Stimulated activated naive CD8-positive, alpha-beta T cell treated with anti-CD3 and anti-CD28 coated beads, Interleukin-15, Interleukin-2, amounts not matched to agents 100 U/mL and 50 U/mL, for 24 hours (primary cell): ENCODE results near the gene CD247.
A peak's percentile ranks its signal among the peaks of the same experiment; 100 is the strongest.
"Not testable (repeated sequence)": the region's sequence is repeated elsewhere in the genome, so short reads cannot be mapped to it uniquely, and the experiment has no call there.

Source experiments
- ATAC-seq: fragments of 150-1000 bp; cut with Tn5 transposase; one replicate; pipeline ENCODE4 v1.10.0; 2021
- DNase-seq: peaks from one replicate; pipeline ENCODE4 v3.0.0; 2021

Gene CD247

GRCh38 chr1:167518331-167518700 lies at the start of gene CD247:
TSS of gene CD247 (minus strand) at chr1:167518529. CDS start at chr1:167518465, 64 bp downstream.
- peak; percentile 69 for DNase-seq
- ATAC-seq, result peak; percentile 60

GRCh38 chr1:167567663-167568062 lies 49.3 kb upstream of the CD247 start:
- DNase-seq (no peak), ATAC-seq (no peak)

GRCh38 chr1:167566766-167567165 lies 48.4 kb upstream of the CD247 start:
- DNase-seq, result no peak

GRCh38 chr1:167565922-167566321 lies 47.6 kb upstream of the CD247 start:
- no peak for ATAC-seq
- DNase-seq, result no peak

More at GRCh38 chr1:167566766-167567165, 48.4 kb upstream of the CD247 start:
- ATAC-seq, result no peak

GRCh38 chr1:167564612-167565270 lies 46.4 kb upstream of the CD247 start:
- no peak for ATAC-seq

GRCh38 chr1:167563579-167564246 lies 45.4 kb upstream of the CD247 start:
- ATAC-seq, result no peak
- no peak for DNase-seq

More at GRCh38 chr1:167564612-167565270, 46.4 kb upstream of the CD247 start:
- no peak for DNase-seq

GRCh38 chr1:167562702-167563101 lies 44.4 kb upstream of the CD247 start:
- DNase-seq (no peak), ATAC-seq (no peak)

GRCh38 chr1:167561753-167562152 lies 43.4 kb upstream of the CD247 start:
- DNase-seq, result no peak
- ATAC-seq, result no peak

GRCh38 chr1:167555971-167556714 lies 37.8 kb upstream of the CD247 start:
- DNase-seq (peak; percentile 76), ATAC-seq (no peak)

GRCh38 chr1:167555072-167555471 lies 36.7 kb upstream of the CD247 start:
- not testable (repeated sequence) for ATAC-seq, DNase-seq

- ATAC-seq (peak; percentile 6), DNase-seq (no peak)
These were observed 35.9 kb upstream of the CD247 start for GRCh38 chr1:167554028-167554779.

GRCh38 chr1:167553136-167554027 lies 35.1 kb upstream of the CD247 start, which contains the start of gene CREG1:
TSS of gene CREG1 (minus strand) at chr1:167553762.
- peak; percentile 99 for ATAC-seq

GRCh38 chr1:167551362-167551761 lies 33.0 kb upstream of the CD247 start:
- ATAC-seq (no peak), DNase-seq (no peak)

More at GRCh38 chr1:167553136-167554027, 35.1 kb upstream of the CD247 start, which contains the start of gene CREG1:
- DNase-seq, result peak; percentile 91

GRCh38 chr1:167548059-167548932 lies 30.0 kb upstream of the CD247 start:
- DNase-seq (no peak), ATAC-seq (no peak)

GRCh38 chr1:167546935-167547334 lies 28.6 kb upstream of the CD247 start:
- ATAC-seq, result no peak
- no peak for DNase-seq

GRCh38 chr1:167545349-167545748 lies 27.0 kb upstream of the CD247 start:
- DNase-seq, result no peak
- no peak for ATAC-seq

- no peak for DNase-seq
- no peak for ATAC-seq
These were observed 26.2 kb upstream of the CD247 start for GRCh38 chr1:167544447-167545093.

- DNase-seq, result no peak
- no peak for ATAC-seq
These were observed 25.1 kb upstream of the CD247 start for GRCh38 chr1:167543199-167543990.
